Measurements from ENCODE around the gene ADCY5. TPM values are rescaled to one million over a fixed set of nuclear protein-coding genes. Genes with fewer than 3 reads are reported as not detected.

Gene ADCY5
- total RNA-seq, 2 donors from 2014 or later: 3.9 to 5.2 TPM

GRCh38 chr3:123287962-123288302, 161.0 kb downstream of the ADCY5 start:
- no peak overlapping the region for H3K4me3 Mint-ChIP-seq
- Histone ChIP-seq H3K4me3 (ENCODE audit: low read length) (no peak overlapping the region), H3K27ac (ENCODE audit: low read depth, low read length) (no peak overlapping the region), H3K9me3 (ENCODE audit: control insufficient read depth, low read length) (no peaks in the 10 kb centered on the region), H3K27me3 (ENCODE audit: control insufficient read depth, insufficient read depth, low read length, poor library complexity, severe bottlenecking) (no peaks in the 10 kb centered on the region), H3K4me1 (ENCODE audit: control insufficient read depth, insufficient read depth, low read length) (no peaks in the 10 kb centered on the region), H3K9ac (ENCODE audit: extremely low read depth, low read length, poor library complexity, severe bottlenecking) (no peak overlapping the region), H3K36me3 (ENCODE audit: control insufficient read depth, insufficient read depth, low read length) (no peaks in the 10 kb centered on the region)
- WGBS, 2 experiments (ENCODE audit: insufficient coverage in 1 of 2, insufficient read length in 1 of 2): 89 to 90% methylated on average over 6 of the region's 6 CpGs
- peak; percentile 20 for DNase-seq
- H3K9me3 Mint-ChIP-seq: no peaks in the 10 kb centered on the region
- H3K27ac Mint-ChIP-seq: no peak overlapping the region
- H3K4me1 Mint-ChIP-seq: no peaks in the 10 kb centered on the region
- no peaks in the 10 kb centered on the region for H3K27me3 Mint-ChIP-seq (ENCODE audit: insufficient read depth)
- TF ChIP-seq, protein P1, sequence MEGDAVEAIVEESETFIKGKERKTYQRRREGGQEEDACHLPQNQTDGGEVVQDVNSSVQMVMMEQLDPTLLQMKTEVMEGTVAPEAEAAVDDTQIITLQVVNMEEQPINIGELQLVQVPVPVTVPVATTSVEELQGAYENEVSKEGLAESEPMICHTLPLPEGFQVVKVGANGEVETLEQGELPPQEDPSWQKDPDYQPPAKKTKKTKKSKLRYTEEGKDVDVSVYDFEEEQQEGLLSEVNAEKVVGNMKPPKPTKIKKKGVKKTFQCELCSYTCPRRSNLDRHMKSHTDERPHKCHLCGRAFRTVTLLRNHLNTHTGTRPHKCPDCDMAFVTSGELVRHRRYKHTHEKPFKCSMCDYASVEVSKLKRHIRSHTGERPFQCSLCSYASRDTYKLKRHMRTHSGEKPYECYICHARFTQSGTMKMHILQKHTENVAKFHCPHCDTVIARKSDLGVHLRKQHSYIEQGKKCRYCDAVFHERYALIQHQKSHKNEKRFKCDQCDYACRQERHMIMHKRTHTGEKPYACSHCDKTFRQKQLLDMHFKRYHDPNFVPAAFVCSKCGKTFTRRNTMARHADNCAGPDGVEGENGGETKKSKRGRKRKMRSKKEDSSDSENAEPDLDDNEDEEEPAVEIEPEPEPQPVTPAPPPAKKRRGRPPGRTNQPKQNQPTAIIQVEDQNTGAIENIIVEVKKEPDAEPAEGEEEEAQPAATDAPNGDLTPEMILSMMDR (conservative IDR thresholded peaks at IDR 0.05): no peak
- peaks cover 37% of the 10 kb centered on the region for H3K36me3 Mint-ChIP-seq (ENCODE audit: low read depth)

- no peaks in the 10 kb centered on the region for H3K9me3 ChIP-seq (ENCODE audit: control insufficient read depth, low read length)
- TF ChIP-seq, protein P1 (conservative IDR thresholded peaks at IDR 0.05): no peak
- no peak overlapping the region for H3K9ac ChIP-seq (ENCODE audit: extremely low read depth, low read length, poor library complexity, severe bottlenecking)
- Mint-ChIP-seq H3K27me3 (ENCODE audit: insufficient read depth) (no peaks in the 10 kb centered on the region), H3K9me3 (no peaks in the 10 kb centered on the region), H3K4me3 (no peak overlapping the region), H3K4me1 (no peaks in the 10 kb centered on the region), H3K36me3 (ENCODE audit: low read depth) (peaks cover 34% of the 10 kb centered on the region), H3K27ac (no peak overlapping the region)
- H3K27me3 ChIP-seq (ENCODE audit: control insufficient read depth, insufficient read depth, low read length, poor library complexity, severe bottlenecking): no peaks in the 10 kb centered on the region
- H3K4me1 ChIP-seq (ENCODE audit: control insufficient read depth, insufficient read depth, low read length): no peaks in the 10 kb centered on the region
- H3K4me3 ChIP-seq (ENCODE audit: low read length): no peak overlapping the region
- WGBS, 2 experiments (ENCODE audit: insufficient coverage in 1 of 2, insufficient read length in 1 of 2): 89 to 95% methylated on average over 10 to 14 of the region's 14 CpGs
- no peak overlapping the region for H3K27ac ChIP-seq (ENCODE audit: low read depth, low read length)
- no peaks in the 10 kb centered on the region for H3K36me3 ChIP-seq (ENCODE audit: control insufficient read depth, insufficient read depth, low read length)
- DNase-seq: peak; percentile 24
Observed at GRCh38 chr3:123287051-123287961, 161.6 kb downstream of the ADCY5 start.

- Mint-ChIP-seq H3K27ac (no peak overlapping the region), H3K9me3 (no peaks in the 10 kb centered on the region), H3K4me1 (no peaks in the 10 kb centered on the region), H3K4me3 (no peak overlapping the region), H3K27me3 (ENCODE audit: insufficient read depth) (no peaks in the 10 kb centered on the region), H3K36me3 (ENCODE audit: low read depth) (peaks cover 28% of the 10 kb centered on the region)
- Histone ChIP-seq H3K9ac (ENCODE audit: extremely low read depth, low read length, poor library complexity, severe bottlenecking) (no peak overlapping the region), H3K9me3 (ENCODE audit: control insufficient read depth, low read length) (no peaks in the 10 kb centered on the region), H3K36me3 (ENCODE audit: control insufficient read depth, insufficient read depth, low read length) (no peaks in the 10 kb centered on the region), H3K27ac (ENCODE audit: low read depth, low read length) (no peak overlapping the region), H3K27me3 (ENCODE audit: control insufficient read depth, insufficient read depth, low read length, poor library complexity, severe bottlenecking) (no peaks in the 10 kb centered on the region), H3K4me3 (ENCODE audit: low read length) (no peak overlapping the region), H3K4me1 (ENCODE audit: control insufficient read depth, insufficient read depth, low read length) (no peaks in the 10 kb centered on the region)
- 83 to 84% methylated on average over 14 to 16 of the region's 16 CpGs for WGBS, 2 experiments (ENCODE audit: insufficient coverage in 1 of 2, insufficient read length in 1 of 2)
- TF ChIP-seq, protein P1 (conservative IDR thresholded peaks at IDR 0.05): peak; percentile 94
- peak; percentile 95 for DNase-seq
Observed at GRCh38 chr3:123286308-123287023, 162.4 kb downstream of the ADCY5 start.
